Measurements from ENCODE around the gene SCAMP1. TPM values are rescaled to one million over a fixed set of nuclear protein-coding genes. Genes with fewer than 3 reads are reported as not detected.

The SCAMP1 gene
- total and polyA plus RNA-seq, 2 of the 13 experiments (the other 11 are each of a cell fraction or from before 2014, with no cell fraction given) = 18.2 to 33.7 TPM

DNA sequence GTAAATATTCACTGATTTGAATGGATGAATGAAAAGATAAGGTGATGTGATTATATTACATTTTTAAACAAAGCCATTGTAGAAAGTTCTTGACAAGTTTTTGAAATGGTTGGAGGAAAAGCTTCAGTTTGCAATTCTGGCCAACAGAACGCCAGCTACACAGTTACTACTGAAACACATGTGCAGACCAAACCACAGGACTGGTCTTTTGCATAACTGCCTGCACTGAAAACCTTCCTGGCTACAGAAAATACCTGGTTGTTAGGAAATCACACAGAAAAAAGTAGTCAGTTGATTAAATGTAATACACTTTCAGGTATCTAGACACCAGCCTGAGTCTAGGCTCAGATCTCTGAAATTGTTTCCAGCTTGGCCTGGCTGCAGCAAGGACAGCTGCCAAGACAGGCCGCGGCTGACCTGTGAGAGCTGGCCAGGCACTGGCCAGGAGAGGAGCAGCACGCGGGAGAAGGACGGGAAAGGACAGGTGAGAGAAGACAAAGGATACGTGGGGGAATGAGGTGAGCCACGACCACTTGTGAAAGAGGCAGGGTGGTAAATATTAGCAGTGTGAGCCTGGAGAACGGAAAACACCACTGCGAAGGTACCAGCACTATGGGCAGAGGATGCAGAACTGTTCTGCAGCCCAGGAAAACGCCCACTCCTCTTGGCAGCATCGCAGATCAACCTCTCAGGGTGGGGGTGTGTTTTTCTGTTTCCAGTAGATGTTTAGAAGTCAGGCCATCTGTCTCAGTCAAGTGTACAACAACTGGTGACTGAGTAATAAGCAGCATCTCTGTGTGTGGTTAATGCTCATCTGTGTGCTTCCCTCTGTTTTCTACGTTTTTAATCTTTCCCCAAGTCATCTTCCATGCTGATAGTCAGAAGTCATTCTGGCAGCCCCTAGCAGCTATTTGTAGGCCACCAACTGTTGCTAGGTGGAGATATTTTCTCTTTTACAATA is 137.4 kb downstream of the SCAMP1 start:
- ATAC-seq (no peak), FAIRE-seq (no peak), DNase-seq (ENCODE audit: low spot score) (no peak)
- no peaks in the 10 kb centered on the region for H3K9me3 ChIP-seq (ENCODE audit: low read length)
- in situ Hi-C loops (cut with HindIII; ENCODE audit: extremely low pct_ligation_motif_present, low pct_unique_long_range_greater_than_20kb) = no loop called here
- no peak overlapping the region for H3K4me3 ChIP-seq (replicated peaks in 1 of 3; ENCODE audit: insufficient read depth in 1 of 3, low read depth in 2 of 3, low read length in 3 of 3)
- WGBS (ENCODE audit: low lambda C conversion rate) = 96% methylated on average over 11 of the region's 13 CpGs
- no peaks in the 10 kb centered on the region for H3K27me3 ChIP-seq (ENCODE audit: control insufficient read depth in 1 of 2, insufficient read depth in 2 of 2, low read length in 2 of 2)
- no peak overlapping the region for H2AFZ ChIP-seq (ENCODE audit: low read length)
- no peak overlapping the region for H3K9ac ChIP-seq (ENCODE audit: insufficient read depth, low read depth, low read length)
- no peaks in the 10 kb centered on the region for H4K20me1 ChIP-seq (ENCODE audit: insufficient read depth, low read length)
- intact Hi-C loops (cut with micrococcal nuclease; ENCODE audit: unreplicated experiment) = no loop called here
- POLR2A ChIA-PET = no interaction called here
- no peak overlapping the region for H3K4me2 ChIP-seq (ENCODE audit: low read depth, low read length)
- H3K27ac ChIP-seq (ENCODE audit: extremely low read length, insufficient read depth, low read length) = no peak overlapping the region
- no TSS peak for BruUV-seq (replicated peaks)
- peaks cover 4% of the 10 kb centered on the region for H3K79me2 ChIP-seq (ENCODE audit: insufficient read depth, low read length)
- TF ChIP-seq ZBTB38 (CRISPR knock-in tag; IDR thresholded peaks at IDR 0.05) (0 out of 2 replicates have a peak, but pooled peaks have one; percentile 17), ZNF772 (CRISPR knock-in tag; IDR thresholded peaks at IDR 0.05) (no peak)
- TF ChIP-seq, protein P1, sequence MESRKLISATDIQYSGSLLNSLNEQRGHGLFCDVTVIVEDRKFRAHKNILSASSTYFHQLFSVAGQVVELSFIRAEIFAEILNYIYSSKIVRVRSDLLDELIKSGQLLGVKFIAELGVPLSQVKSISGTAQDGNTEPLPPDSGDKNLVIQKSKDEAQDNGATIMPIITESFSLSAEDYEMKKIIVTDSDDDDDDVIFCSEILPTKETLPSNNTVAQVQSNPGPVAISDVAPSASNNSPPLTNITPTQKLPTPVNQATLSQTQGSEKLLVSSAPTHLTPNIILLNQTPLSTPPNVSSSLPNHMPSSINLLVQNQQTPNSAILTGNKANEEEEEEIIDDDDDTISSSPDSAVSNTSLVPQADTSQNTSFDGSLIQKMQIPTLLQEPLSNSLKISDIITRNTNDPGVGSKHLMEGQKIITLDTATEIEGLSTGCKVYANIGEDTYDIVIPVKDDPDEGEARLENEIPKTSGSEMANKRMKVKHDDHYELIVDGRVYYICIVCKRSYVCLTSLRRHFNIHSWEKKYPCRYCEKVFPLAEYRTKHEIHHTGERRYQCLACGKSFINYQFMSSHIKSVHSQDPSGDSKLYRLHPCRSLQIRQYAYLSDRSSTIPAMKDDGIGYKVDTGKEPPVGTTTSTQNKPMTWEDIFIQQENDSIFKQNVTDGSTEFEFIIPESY (CRISPR knock-in tag; IDR thresholded peaks at IDR 0.05) = peak; percentile 59; the same call in 1 of the 2 replicates
- TF ChIP-seq, protein P2, sequence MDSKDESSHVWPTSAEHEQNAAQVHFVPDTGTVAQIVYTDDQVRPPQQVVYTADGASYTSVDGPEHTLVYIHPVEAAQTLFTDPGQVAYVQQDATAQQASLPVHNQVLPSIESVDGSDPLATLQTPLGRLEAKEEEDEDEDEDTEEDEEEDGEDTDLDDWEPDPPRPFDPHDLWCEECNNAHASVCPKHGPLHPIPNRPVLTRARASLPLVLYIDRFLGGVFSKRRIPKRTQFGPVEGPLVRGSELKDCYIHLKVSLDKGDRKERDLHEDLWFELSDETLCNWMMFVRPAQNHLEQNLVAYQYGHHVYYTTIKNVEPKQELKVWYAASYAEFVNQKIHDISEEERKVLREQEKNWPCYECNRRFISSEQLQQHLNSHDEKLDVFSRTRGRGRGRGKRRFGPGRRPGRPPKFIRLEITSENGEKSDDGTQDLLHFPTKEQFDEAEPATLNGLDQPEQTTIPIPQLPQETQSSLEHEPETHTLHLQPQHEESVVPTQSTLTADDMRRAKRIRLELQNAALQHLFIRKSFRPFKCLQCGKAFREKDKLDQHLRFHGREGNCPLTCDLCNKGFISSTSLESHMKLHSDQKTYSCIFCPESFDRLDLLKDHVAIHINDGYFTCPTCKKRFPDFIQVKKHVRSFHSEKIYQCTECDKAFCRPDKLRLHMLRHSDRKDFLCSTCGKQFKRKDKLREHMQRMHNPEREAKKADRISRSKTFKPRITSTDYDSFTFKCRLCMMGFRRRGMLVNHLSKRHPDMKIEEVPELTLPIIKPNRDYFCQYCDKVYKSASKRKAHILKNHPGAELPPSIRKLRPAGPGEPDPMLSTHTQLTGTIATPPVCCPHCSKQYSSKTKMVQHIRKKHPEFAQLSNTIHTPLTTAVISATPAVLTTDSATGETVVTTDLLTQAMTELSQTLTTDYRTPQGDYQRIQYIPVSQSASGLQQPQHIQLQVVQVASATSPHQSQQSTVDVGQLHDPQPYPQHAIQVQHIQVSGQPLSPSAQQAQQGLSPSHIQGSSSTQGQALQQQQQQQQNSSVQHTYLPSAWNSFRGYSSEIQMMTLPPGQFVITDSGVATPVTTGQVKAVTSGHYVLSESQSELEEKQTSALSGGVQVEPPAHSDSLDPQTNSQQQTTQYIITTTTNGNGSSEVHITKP (CRISPR knock-in tag; IDR thresholded peaks at IDR 0.05; ENCODE audit: low read depth) = no peak
- TF ChIP-seq, protein P3, sequence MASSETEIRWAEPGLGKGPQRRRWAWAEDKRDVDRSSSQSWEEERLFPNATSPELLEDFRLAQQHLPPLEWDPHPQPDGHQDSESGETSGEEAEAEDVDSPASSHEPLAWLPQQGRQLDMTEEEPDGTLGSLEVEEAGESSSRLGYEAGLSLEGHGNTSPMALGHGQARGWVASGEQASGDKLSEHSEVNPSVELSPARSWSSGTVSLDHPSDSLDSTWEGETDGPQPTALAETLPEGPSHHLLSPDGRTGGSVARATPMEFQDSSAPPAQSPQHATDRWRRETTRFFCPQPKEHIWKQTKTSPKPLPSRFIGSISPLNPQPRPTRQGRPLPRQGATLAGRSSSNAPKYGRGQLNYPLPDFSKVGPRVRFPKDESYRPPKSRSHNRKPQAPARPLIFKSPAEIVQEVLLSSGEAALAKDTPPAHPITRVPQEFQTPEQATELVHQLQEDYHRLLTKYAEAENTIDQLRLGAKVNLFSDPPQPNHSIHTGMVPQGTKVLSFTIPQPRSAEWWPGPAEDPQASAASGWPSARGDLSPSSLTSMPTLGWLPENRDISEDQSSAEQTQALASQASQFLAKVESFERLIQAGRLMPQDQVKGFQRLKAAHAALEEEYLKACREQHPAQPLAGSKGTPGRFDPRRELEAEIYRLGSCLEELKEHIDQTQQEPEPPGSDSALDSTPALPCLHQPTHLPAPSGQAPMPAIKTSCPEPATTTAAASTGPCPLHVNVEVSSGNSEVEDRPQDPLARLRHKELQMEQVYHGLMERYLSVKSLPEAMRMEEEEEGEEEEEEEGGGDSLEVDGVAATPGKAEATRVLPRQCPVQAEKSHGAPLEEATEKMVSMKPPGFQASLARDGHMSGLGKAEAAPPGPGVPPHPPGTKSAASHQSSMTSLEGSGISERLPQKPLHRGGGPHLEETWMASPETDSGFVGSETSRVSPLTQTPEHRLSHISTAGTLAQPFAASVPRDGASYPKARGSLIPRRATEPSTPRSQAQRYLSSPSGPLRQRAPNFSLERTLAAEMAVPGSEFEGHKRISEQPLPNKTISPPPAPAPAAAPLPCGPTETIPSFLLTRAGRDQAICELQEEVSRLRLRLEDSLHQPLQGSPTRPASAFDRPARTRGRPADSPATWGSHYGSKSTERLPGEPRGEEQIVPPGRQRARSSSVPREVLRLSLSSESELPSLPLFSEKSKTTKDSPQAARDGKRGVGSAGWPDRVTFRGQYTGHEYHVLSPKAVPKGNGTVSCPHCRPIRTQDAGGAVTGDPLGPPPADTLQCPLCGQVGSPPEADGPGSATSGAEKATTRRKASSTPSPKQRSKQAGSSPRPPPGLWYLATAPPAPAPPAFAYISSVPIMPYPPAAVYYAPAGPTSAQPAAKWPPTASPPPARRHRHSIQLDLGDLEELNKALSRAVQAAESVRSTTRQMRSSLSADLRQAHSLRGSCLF (CRISPR knock-in tag; IDR thresholded peaks at IDR 0.05; ENCODE audit: borderline replicate concordance) = no peak
- CTCF ChIA-PET (ENCODE audit: low intra/inter-chr PET ratio, low total read pairs) = no interaction called here
- H3K36me3 ChIP-seq (replicated peaks in 1 of 2; ENCODE audit: control insufficient read depth in 1 of 2, insufficient read depth in 2 of 2, low read length in 2 of 2) = peaks cover 5 to 20% of the 10 kb centered on the region in 2 experiments
- peaks cover 8% of the 10 kb centered on the region; the same call in 1 of the 2 replicates for H3K4me1 ChIP-seq (ENCODE audit: insufficient read depth, low read length)

All from HepG2 (cell line).